Activated CD4-positive, alpha-beta T cell treated with anti-CD3 and anti-CD28 coated beads, Interleukin-2, amount 50 U/mL, for 4 hours (primary cell): ENCODE data around the gene SPACA4.
A peak's percentile ranks its signal among the peaks of the same experiment; 100 is the strongest.

Experiments
- DNase-seq, 2 experiments: peaks; one replicate each; pipeline ENCODE4 v3.0.0-alpha.2; 2020

Gene SPACA4

GRCh38 chr19:48635966-48636858 is 29.7 kb downstream of the SPACA4 start:
- DNase-seq, result no peak

GRCh38 chr19:48636859-48637448 is 30.4 kb downstream of the SPACA4 start, which contains the start of gene DBP:
Gene DBP, minus strand, starts transcription at chr19:48637379. Its CDS starts 385 bp downstream, at chr19:48636994.
- no peak for DNase-seq

GRCh38 chr19:48637449-48637947 is 31.0 kb downstream of the SPACA4 start:
- peak; percentile 100 for DNase-seq

GRCh38 chr19:48637948-48638830 is 31.6 kb downstream of the SPACA4 start:
- peak; percentile 75 to 81 for DNase-seq

GRCh38 chr19:48638831-48639381 is 32.4 kb downstream of the SPACA4 start:
- DNase-seq, result no peak

GRCh38 chr19:48639483-48640375 is 33.2 kb downstream of the SPACA4 start:
- DNase-seq, result no peak

GRCh38 chr19:48641850-48642249 is 35.3 kb downstream of the SPACA4 start:
- no peak for DNase-seq

GRCh38 chr19:48642862-48643261 is 36.3 kb downstream of the SPACA4 start:
- DNase-seq, result no peak

GRCh38 chr19:48644355-48644754 is 37.8 kb downstream of the SPACA4 start:
- no peak for DNase-seq

GRCh38 chr19:48644839-48645619 is 38.5 kb downstream of the SPACA4 start:
- peak; percentile 65 to 70 for DNase-seq

- DNase-seq, result no peak
These were observed 39.1 kb downstream of the SPACA4 start for GRCh38 chr19:48645620-48646000.

- DNase-seq, result peak; percentile 91 to 92
These were observed 39.6 kb downstream of the SPACA4 start, which contains the start of gene CA11 for GRCh38 chr19:48646001-48646721. Gene CA11, minus strand, starts transcription at chr19:48646187. Its CDS starts 555 bp downstream, at chr19:48645632.

GRCh38 chr19:48646722-48647216 is 40.2 kb downstream of the SPACA4 start:
- DNase-seq, result no peak

GRCh38 chr19:48648134-48648533 is 41.6 kb downstream of the SPACA4 start:
- DNase-seq, result no peak

GRCh38 chr19:48650974-48651682 is 44.6 kb downstream of the SPACA4 start:
- no peak for DNase-seq

- DNase-seq, result no peak
These were observed 45.1 kb downstream of the SPACA4 start for GRCh38 chr19:48651683-48652048.

GRCh38 chr19:48654299-48655059 is 47.9 kb downstream of the SPACA4 start:
- no peak for DNase-seq

GRCh38 chr19:48656840-48657474 is 50.4 kb downstream of the SPACA4 start:
- no peak for DNase-seq
